ENCODE measurements around the gene FAM221B.

Gene FAM221B

DNA sequence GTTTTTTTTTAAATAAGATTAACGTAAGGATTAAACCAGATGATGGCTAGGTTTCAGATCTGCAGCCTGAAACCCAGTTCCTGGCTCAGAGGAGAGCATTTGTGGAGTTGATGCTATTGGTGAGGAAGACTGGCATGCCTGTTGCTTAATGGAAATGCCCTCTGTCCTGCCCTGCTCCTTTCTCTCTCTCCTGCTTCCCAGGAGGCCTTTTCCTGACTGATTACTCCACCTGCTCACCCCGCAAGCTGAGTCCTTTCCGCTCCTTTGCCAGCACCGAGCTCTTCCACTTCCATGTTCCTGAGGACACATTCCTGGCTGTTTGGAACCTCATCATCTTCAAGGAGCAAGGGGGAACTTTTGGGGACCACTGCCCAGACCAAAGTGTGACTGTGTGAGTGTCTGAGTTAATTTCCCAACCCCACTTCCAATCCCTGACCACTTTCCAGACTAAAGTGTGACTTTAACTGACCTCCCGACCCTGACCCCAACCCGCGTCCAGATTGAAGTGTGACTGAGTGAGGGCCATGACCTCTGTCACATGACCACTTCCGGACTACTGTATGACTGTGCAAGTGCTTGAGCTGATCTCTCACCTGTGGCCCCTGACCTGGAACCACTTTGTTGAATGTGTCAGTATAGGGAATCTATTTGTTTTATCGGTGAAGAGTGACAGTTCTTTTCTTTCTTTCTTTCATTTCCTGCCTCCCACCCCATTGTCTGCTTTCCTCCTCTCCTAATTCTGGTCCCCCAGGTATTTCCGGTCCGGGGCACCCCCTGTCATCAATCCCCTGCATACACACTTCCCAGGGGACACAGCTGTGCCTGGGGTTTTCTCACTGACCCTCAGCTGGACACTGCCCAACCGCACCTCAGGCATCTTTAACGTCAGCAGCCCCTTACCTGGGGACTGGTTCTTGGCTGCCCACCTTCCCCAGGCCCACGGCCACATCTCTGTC lies 6.0 kb upstream of the FAM221B start:
- H3K4me1 ChIP-seq (ENCODE audit: insufficient read depth, low read length), result peaks cover 19% of the 10 kb centered on the region
- no peak overlapping the region for H3K4me3 ChIP-seq (ENCODE audit: low read depth in 1 of 2, low read length in 2 of 2)
- no peak overlapping the region for H3K9ac ChIP-seq (ENCODE audit: low read depth, low read length)
- no peak overlapping the region for H2AFZ ChIP-seq (ENCODE audit: low read depth, low read length)
- no peaks in the 10 kb centered on the region; the same call in 1 of the 2 replicates for H3K79me2 ChIP-seq (ENCODE audit: insufficient read depth, low read length)
- no peaks in the 10 kb centered on the region for H3K36me3 ChIP-seq (ENCODE audit: insufficient read depth, low read length)
- no peaks in the 10 kb centered on the region for H3K27me3 ChIP-seq (ENCODE audit: insufficient read depth, low read length, poor library complexity)
- H4K20me1 ChIP-seq (ENCODE audit: insufficient read depth, low read length), result no peaks in the 10 kb centered on the region
- ATAC-seq (ENCODE audit: insufficient read depth, low read depth) (no peak), DNase-seq (no peak)
- H3K4me2 ChIP-seq (ENCODE audit: insufficient read depth, low read length), result no peak overlapping the region
- H3K27ac ChIP-seq (ENCODE audit: low read length), result no peak overlapping the region
- no peak for TF ChIP-seq EZH2 (IDR thresholded peaks at IDR 0.05; ENCODE audit: borderline replicate concordance, low read depth, low read length, severe bottlenecking)
- TF ChIP-seq, protein P1, sequence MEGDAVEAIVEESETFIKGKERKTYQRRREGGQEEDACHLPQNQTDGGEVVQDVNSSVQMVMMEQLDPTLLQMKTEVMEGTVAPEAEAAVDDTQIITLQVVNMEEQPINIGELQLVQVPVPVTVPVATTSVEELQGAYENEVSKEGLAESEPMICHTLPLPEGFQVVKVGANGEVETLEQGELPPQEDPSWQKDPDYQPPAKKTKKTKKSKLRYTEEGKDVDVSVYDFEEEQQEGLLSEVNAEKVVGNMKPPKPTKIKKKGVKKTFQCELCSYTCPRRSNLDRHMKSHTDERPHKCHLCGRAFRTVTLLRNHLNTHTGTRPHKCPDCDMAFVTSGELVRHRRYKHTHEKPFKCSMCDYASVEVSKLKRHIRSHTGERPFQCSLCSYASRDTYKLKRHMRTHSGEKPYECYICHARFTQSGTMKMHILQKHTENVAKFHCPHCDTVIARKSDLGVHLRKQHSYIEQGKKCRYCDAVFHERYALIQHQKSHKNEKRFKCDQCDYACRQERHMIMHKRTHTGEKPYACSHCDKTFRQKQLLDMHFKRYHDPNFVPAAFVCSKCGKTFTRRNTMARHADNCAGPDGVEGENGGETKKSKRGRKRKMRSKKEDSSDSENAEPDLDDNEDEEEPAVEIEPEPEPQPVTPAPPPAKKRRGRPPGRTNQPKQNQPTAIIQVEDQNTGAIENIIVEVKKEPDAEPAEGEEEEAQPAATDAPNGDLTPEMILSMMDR (IDR thresholded peaks at IDR 0.05; ENCODE audit: borderline replicate concordance, extremely low read depth, low read length, poor library complexity, severe bottlenecking), result no peak
- no peaks in the 10 kb centered on the region for H3K9me3 ChIP-seq (ENCODE audit: insufficient read depth, low read length, severe bottlenecking)

DNA sequence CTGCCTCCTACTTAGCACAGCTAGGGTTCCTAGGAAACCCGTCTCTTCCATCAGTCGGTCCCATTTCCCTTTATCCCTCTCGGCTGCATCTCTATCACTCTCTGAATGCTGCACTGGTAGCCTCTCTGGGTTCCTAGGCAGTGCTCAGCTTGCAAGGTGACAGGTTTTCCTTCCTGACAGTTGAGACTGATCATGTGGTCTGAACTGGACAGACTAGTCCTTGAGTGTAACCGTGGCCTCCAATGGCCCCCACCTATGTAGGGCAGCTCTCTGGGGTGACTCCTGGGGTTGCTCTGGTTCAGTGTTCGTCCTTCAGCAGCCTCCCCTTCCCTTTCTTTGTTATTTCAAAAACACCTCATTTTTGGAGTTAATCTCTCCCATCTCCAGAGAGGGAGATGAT lies 4.3 kb upstream of the FAM221B start:
- DNase-seq (no peak), ATAC-seq (ENCODE audit: insufficient read depth, low read depth) (no peak)
- no peaks in the 10 kb centered on the region for H3K27me3 ChIP-seq (ENCODE audit: insufficient read depth, low read length, poor library complexity)
- H3K9me3 ChIP-seq (ENCODE audit: insufficient read depth, low read length, severe bottlenecking), result no peaks in the 10 kb centered on the region
- H2AFZ ChIP-seq (ENCODE audit: low read depth, low read length), result no peak overlapping the region
- no peak overlapping the region for H3K4me3 ChIP-seq (ENCODE audit: low read depth in 1 of 2, low read length in 2 of 2)
- no peak for TF ChIP-seq EZH2 (IDR thresholded peaks at IDR 0.05; ENCODE audit: borderline replicate concordance, low read depth, low read length, severe bottlenecking)
- TF ChIP-seq, protein P1 (IDR thresholded peaks at IDR 0.05; ENCODE audit: borderline replicate concordance, extremely low read depth, low read length, poor library complexity, severe bottlenecking), result no peak
- H3K9ac ChIP-seq (ENCODE audit: low read depth, low read length), result no peak overlapping the region
- no peak overlapping the region for H3K27ac ChIP-seq (ENCODE audit: low read length)
- peaks cover 28% of the 10 kb centered on the region for H3K4me1 ChIP-seq (ENCODE audit: insufficient read depth, low read length)
- no peak overlapping the region for H3K4me2 ChIP-seq (ENCODE audit: insufficient read depth, low read length)
- no peaks in the 10 kb centered on the region for H4K20me1 ChIP-seq (ENCODE audit: insufficient read depth, low read length)
- no peaks in the 10 kb centered on the region; the same call in 1 of the 2 replicates for H3K79me2 ChIP-seq (ENCODE audit: insufficient read depth, low read length)
- H3K36me3 ChIP-seq (ENCODE audit: insufficient read depth, low read length), result no peaks in the 10 kb centered on the region

DNA sequence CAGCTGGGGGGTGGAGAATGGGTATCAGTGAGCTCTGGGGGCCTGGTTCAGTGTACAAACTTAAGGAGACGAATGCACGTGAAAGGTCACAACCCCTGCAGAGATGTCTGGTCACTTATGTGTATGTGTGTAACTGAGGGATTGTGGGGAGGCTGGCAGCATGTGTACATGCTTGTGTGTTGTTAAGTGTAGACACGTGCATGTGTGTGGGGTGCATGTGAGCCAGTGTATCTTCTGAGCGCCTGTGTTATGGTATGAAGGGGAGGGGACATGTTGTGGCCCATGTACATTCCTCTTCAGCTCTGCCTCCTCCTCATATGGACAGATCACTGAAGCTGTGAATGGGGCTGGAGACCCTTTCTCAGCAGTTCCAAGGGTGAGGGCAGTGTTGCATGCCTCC lies 2.5 kb upstream of the FAM221B start:
- no peaks in the 10 kb centered on the region; the same call in 1 of the 2 replicates for H3K79me2 ChIP-seq (ENCODE audit: insufficient read depth, low read length)
- H3K9me3 ChIP-seq (ENCODE audit: insufficient read depth, low read length, severe bottlenecking), result no peaks in the 10 kb centered on the region
- H3K27me3 ChIP-seq (ENCODE audit: insufficient read depth, low read length, poor library complexity), result no peaks in the 10 kb centered on the region
- no peak overlapping the region for H3K27ac ChIP-seq (ENCODE audit: low read length)
- TF ChIP-seq, protein P1 (IDR thresholded peaks at IDR 0.05; ENCODE audit: borderline replicate concordance, extremely low read depth, low read length, poor library complexity, severe bottlenecking), result no peak
- TF ChIP-seq EZH2 (IDR thresholded peaks at IDR 0.05; ENCODE audit: borderline replicate concordance, low read depth, low read length, severe bottlenecking), result no peak
- H3K4me2 ChIP-seq (ENCODE audit: insufficient read depth, low read length), result peak overlapping the region; percentile 92
- H2AFZ ChIP-seq (ENCODE audit: low read depth, low read length), result no peak overlapping the region
- H3K9ac ChIP-seq (ENCODE audit: low read depth, low read length), result no peak overlapping the region
- ATAC-seq (ENCODE audit: insufficient read depth, low read depth) (no peak), DNase-seq (no peak)
- H4K20me1 ChIP-seq (ENCODE audit: insufficient read depth, low read length), result no peaks in the 10 kb centered on the region
- peaks cover 28% of the 10 kb centered on the region for H3K4me1 ChIP-seq (ENCODE audit: insufficient read depth, low read length)
- no peaks in the 10 kb centered on the region for H3K36me3 ChIP-seq (ENCODE audit: insufficient read depth, low read length)
- no peak overlapping the region for H3K4me3 ChIP-seq (ENCODE audit: low read depth in 1 of 2, low read length in 2 of 2)
